ENCODE results near the gene PLVAP. TPM values are rescaled to one million over a fixed set of nuclear protein-coding genes. Genes with fewer than 3 reads are reported as not detected.

PLVAP gene
- total RNA-seq, 1 experiment from 2014 or later = not detected

GRCh38 chr19:17337675-17338432 lies 39.3 kb downstream of the PLVAP start (continued):
- TF ChIP-seq NFE2L1 (CRISPR knock-in tag; IDR thresholded peaks at IDR 0.05) (peak; percentile 18; the same call in 1 of the 2 replicates), ZNF232 (CRISPR knock-in tag; IDR thresholded peaks at IDR 0.05) (no peak), ZNF121 (CRISPR knock-in tag; IDR thresholded peaks at IDR 0.05) (no peak), E2F5 (CRISPR knock-in tag; IDR thresholded peaks at IDR 0.05) (no peak), ATF6 (CRISPR knock-in tag; IDR thresholded peaks at IDR 0.05) (no peak), ZBTB43 (CRISPR knock-in tag; IDR thresholded peaks at IDR 0.05) (0 out of 2 replicates have a peak, but pooled peaks have one; percentile 63), TP53 (CRISPR knock-in tag; IDR thresholded peaks at IDR 0.05) (no peak), NR1H2 (CRISPR knock-in tag; IDR thresholded peaks at IDR 0.05) (no peak)

- peaks cover 48% of the 10 kb centered on the region for H3K4me1 Mint-ChIP-seq
- peak; percentile 98 for DNase-seq (ENCODE audit: low spot score)
- POLR2A ChIA-PET = interaction anchor here (0.6 to 1.0 kb wide), 3 partner anchors 32 to 1451 kb away, joined by 3 to 10 read pairs (median 3); partner anchors contain the start of genes BABAM1 and MRPL34
- TF ChIP-seq FOXP4 (CRISPR knock-in tag; IDR thresholded peaks at IDR 0.05) (peak; percentile 26; the same call in 1 of the 2 replicates), ETV6 (CRISPR knock-in tag; IDR thresholded peaks at IDR 0.05) (peak; percentile 47; the same call in 1 of the 2 replicates), MAX (CRISPR knock-in tag; IDR thresholded peaks at IDR 0.05) (peak; percentile 95), TEAD1 (CRISPR knock-in tag; IDR thresholded peaks at IDR 0.05) (peak; percentile 31; the same call in 1 of the 2 replicates), RELA (CRISPR knock-in tag; IDR thresholded peaks at IDR 0.05; ENCODE audit: borderline replicate concordance) (no peak), USF2 (CRISPR knock-in tag; IDR thresholded peaks at IDR 0.05) (peak; percentile 73), ZNF138 (CRISPR knock-in tag; conservative IDR thresholded peaks at IDR 0.05) (no peak), SMAD4 (CRISPR knock-in tag; IDR thresholded peaks at IDR 0.05) (0 out of 2 replicates have a peak, but pooled peaks have one; percentile 11), ZNF425 (CRISPR knock-in tag; conservative IDR thresholded peaks at IDR 0.05) (no peak), NFYB (CRISPR knock-in tag; conservative IDR thresholded peaks at IDR 0.05; ENCODE audit: low read depth) (peak; percentile 84), FOXK1 (CRISPR knock-in tag; IDR thresholded peaks at IDR 0.05) (peak; percentile 73; the same call in 1 of the 2 replicates), MXD4 (CRISPR knock-in tag; IDR thresholded peaks at IDR 0.05; ENCODE audit: borderline replicate concordance) (no peak), SP1 (CRISPR knock-in tag; conservative IDR thresholded peaks at IDR 0.05) (peak; percentile 100), NR3C1 (CRISPR knock-in tag; conservative IDR thresholded peaks at IDR 0.05; ENCODE audit: low read depth) (no peak), ATF6 (CRISPR knock-in tag; IDR thresholded peaks at IDR 0.05) (no peak)
These were observed 40.1 kb downstream of the PLVAP start, which contains the start of gene GTPBP3 for GRCh38 chr19:17336872-17337674. GTPBP3 (plus strand) TSS chr19:17337553; CDS start chr19:17337612, 59 bp downstream.

More at GRCh38 chr19:17336872-17337674, 40.1 kb downstream of the PLVAP start, which contains the start of gene GTPBP3:
- peak within 1 kb of the TSS; percentile 99 for H3K27ac Mint-ChIP-seq
- peak; percentile 67 for ATAC-seq
- peaks cover 8% of the 10 kb centered on the region for H3K36me3 Mint-ChIP-seq
- H3K4me3 Mint-ChIP-seq = peak within 1 kb of the TSS; percentile 99
- CTCF ChIA-PET = no interaction called here
- peaks cover 5% of the 10 kb centered on the region for H3K9me3 Mint-ChIP-seq
- H3K27me3 Mint-ChIP-seq (ENCODE audit: low read depth) = peaks cover 2% of the 10 kb centered on the region; the same call in 1 of the 2 replicates
